ES-I3 (cell line): ENCODE results near the gene TEX26.

Experiments
- H3K36me3 ChIP-seq: 2 replicates; pipeline ENCODE4 v1.6.1; 2013; ENCODE audit warnings: mild to moderate bottlenecking, low read length, control low read depth, moderate library complexity; ENCODE audit not compliant: insufficient read depth
- H3K4me1 ChIP-seq: 2 replicates; pipeline ENCODE4 v1.6.1; 2013; ENCODE audit warnings: mild to moderate bottlenecking, control low read depth, low read length; ENCODE audit not compliant: insufficient read depth
- H3K9ac ChIP-seq: 2 replicates; pipeline ENCODE4 v1.6.1; 2013; ENCODE audit warnings: low read depth, mild to moderate bottlenecking, low read length, moderate library complexity
- H3K9me3 ChIP-seq: 2 replicates; pipeline ENCODE4 v1.6.1; 2013; ENCODE audit warnings: mild to moderate bottlenecking, low read length, moderate library complexity; ENCODE audit not compliant: control insufficient read depth, insufficient read depth

Gene TEX26

DNA sequence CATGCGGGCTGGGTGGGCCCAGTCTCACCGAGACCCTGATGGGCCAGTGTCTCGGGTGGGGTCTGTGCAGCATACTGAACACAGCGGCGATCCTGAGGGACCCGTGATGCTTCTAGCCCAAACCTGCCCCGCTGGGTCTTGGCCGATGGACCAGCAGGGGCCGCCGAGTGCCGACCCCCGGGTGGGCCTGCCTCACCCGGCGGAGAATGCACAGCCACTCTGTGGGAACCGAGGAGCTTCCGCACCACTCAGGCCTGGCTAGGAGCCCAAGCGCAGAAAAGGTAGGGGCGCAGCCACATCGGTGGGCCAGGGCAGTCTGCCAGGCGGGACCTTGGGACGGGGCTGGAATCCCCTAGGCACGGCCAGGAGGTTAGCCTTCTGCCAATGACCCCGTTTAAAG is 72.6 kb downstream of the TEX26 start:
- Histone ChIP-seq H3K9me3 (no peaks in the 10 kb centered on the region), H3K4me1 (no peaks in the 10 kb centered on the region), H3K36me3 (no peaks in the 10 kb centered on the region), H3K9ac (no peak overlapping the region)

GRCh38 chr13:31007417-31007816 is 75.0 kb downstream of the TEX26 start:
- H3K36me3 ChIP-seq: no peaks in the 10 kb centered on the region
- H3K9me3 ChIP-seq: no peaks in the 10 kb centered on the region
- H3K4me1 ChIP-seq: peaks cover 14% of the 10 kb centered on the region
- no peak overlapping the region for H3K9ac ChIP-seq

GRCh38 chr13:31008400-31009115 is 76.1 kb downstream of the TEX26 start:
- Histone ChIP-seq H3K9me3 (no peaks in the 10 kb centered on the region), H3K9ac (no peak overlapping the region), H3K4me1 (peaks cover 19% of the 10 kb centered on the region), H3K36me3 (no peaks in the 10 kb centered on the region)

- peaks cover 19% of the 10 kb centered on the region for H3K4me1 ChIP-seq
- no peaks in the 10 kb centered on the region for H3K9me3 ChIP-seq
- no peak overlapping the region for H3K9ac ChIP-seq
- no peaks in the 10 kb centered on the region for H3K36me3 ChIP-seq
Observed at GRCh38 chr13:31009166-31009565, 76.7 kb downstream of the TEX26 start.

DNA sequence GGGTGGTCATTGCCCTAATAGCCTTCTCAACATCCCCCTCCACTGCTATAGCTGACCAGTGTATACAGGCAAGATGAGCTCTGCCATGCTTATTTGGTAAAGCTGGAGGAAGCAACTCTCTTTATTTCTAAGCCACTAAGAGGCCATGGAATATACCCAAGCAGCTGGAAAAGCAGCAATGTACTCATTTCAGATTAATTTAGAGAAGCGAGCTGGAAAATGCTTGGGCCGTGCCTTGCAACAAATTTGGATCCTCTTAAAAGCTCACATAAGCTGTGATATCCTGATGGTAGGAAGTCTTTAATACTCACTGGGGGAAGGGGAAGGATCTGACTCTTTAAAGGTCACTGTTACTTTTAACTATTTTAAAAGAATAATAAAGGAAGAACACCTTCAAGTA is 77.8 kb downstream of the TEX26 start:
- Histone ChIP-seq H3K9me3 (no peaks in the 10 kb centered on the region), H3K4me1 (peaks cover 19% of the 10 kb centered on the region), H3K36me3 (no peaks in the 10 kb centered on the region)

GRCh38 chr13:31011193-31011860 is 78.9 kb downstream of the TEX26 start:
- Histone ChIP-seq H3K36me3 (no peaks in the 10 kb centered on the region), H3K9me3 (no peaks in the 10 kb centered on the region), H3K4me1 (peaks cover 19% of the 10 kb centered on the region), H3K9ac (no peak overlapping the region)

More for the DNA sequence above, 77.8 kb downstream of the TEX26 start:
- H3K9ac ChIP-seq: no peak overlapping the region

- no peak overlapping the region for H3K9ac ChIP-seq
- H3K4me1 ChIP-seq: peaks cover 19% of the 10 kb centered on the region
- H3K9me3 ChIP-seq: no peaks in the 10 kb centered on the region
- H3K36me3 ChIP-seq: no peaks in the 10 kb centered on the region
Observed at GRCh38 chr13:31011901-31012654, 79.6 kb downstream of the TEX26 start.

DNA sequence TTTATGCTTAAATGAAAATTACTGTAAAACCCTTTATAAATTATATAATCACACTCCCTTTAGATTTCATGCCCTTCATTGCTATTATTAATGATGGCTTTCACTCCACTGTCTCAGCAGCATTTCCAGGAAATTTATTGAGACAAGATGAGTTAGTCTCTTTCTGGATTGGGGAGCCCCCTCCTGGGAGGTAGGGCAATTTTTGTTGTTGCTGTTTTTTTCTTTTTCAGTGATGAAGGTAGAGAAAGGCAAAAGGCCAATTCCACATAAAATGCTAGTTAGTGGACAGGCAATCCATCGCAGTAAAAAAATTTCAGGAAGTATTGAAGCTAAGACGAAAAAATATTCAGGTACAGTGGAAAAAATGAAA is 80.2 kb downstream of the TEX26 start:
- no peaks in the 10 kb centered on the region for H3K9me3 ChIP-seq
- H3K36me3 ChIP-seq: no peaks in the 10 kb centered on the region
- H3K4me1 ChIP-seq: peaks cover 19% of the 10 kb centered on the region
- no peak overlapping the region for H3K9ac ChIP-seq

DNA sequence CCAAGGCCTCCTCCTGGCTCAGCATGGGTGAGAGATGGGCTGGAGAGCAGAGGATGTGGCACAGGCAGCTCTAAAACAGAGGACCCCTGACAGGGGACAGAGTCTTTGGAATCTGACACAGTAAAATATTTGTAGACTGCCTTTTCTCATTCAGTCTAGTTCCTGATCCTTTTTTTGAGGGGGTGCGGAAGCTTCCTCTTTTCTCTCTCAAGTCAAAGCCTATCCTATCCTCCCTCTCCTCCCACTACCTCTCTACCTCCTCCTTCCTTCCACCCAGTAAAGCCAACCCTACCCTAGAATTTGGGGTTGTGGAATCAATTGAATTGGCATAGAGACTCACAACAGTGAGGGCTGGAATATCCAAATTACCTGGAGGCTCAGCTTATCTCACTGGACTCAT is 82.0 kb downstream of the TEX26 start:
- H3K9me3 ChIP-seq: no peaks in the 10 kb centered on the region
- H3K36me3 ChIP-seq: no peaks in the 10 kb centered on the region
- peaks cover 19% of the 10 kb centered on the region for H3K4me1 ChIP-seq
- no peak overlapping the region for H3K9ac ChIP-seq

DNA sequence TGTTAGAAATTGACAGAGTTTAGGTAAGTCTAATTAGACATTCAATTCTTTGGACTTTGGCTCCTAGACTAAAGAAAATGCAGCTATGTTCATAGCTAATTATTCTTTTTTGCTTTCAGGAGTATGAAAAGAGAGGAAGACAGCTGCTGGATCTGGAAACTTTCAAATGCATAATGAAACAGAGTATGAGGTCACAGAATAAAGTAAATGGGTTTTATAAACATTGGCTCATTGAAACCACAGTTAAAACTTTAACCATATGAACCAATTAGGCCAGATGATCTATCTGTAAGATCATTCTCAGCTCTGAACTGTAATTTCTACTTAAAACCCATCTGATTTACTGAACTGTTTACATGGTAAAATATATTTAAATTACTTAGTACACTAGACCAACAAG is 82.7 kb downstream of the TEX26 start:
- peaks cover 19% of the 10 kb centered on the region for H3K4me1 ChIP-seq
- no peaks in the 10 kb centered on the region for H3K9me3 ChIP-seq
- no peaks in the 10 kb centered on the region for H3K36me3 ChIP-seq
- H3K9ac ChIP-seq: no peak overlapping the region

DNA sequence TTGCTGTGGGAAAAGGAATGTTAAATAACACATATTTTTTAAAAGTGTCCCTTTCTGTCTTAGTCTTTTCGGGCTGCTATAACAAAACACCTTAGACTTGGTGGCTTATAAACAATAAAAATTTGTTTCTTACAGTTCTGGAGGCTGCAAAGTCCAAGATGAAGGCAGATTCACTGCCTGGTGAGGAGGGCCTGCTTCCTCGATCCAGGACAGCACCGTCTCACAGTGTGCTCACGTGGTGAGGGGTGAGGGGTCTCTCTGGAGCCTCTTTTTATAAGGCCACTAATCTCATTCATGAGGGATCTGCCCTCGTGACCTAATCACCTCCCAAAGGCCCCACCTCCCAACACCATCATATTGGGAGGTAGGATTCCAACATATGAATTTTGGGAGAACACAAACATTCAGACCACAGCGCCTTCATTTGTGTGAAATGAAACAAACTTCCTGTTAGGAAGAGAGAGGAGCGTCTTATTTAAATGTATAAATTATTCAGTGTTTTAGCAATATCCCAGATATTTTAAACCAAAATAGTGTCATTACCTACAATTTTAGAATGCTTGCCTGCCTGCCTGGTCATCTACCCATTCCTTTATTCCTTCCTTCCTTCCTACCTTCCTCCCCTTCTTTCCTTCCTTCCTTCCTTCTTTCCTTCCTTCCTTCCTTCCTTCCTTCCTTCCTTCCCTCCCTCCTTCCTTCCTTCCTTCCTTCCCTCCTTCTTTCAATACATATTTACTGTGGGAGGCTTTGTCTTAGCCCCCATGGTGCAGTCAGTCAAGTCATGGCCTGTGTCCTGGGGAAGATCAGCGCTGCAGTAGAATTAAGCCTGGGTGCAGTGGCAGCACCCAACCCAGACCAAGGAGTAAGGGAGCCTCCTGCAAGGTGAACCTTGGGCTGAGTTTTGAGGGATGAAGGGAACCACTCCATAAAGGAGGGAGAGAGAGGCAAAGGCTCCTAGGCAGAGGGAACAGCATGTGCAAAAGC is 84.2 kb downstream of the TEX26 start:
- Histone ChIP-seq H3K36me3 (no peaks in the 10 kb centered on the region), H3K9me3 (no peaks in the 10 kb centered on the region), H3K9ac (no peak overlapping the region), H3K4me1 (peaks cover 13% of the 10 kb centered on the region)

- no peaks in the 10 kb centered on the region for H3K9me3 ChIP-seq
- no peaks in the 10 kb centered on the region for H3K36me3 ChIP-seq
- no peak overlapping the region for H3K9ac ChIP-seq
- peaks cover 7% of the 10 kb centered on the region; the same call in 1 of the 2 replicates for H3K4me1 ChIP-seq
Observed at GRCh38 chr13:31018511-31018910, 86.1 kb downstream of the TEX26 start.

DNA sequence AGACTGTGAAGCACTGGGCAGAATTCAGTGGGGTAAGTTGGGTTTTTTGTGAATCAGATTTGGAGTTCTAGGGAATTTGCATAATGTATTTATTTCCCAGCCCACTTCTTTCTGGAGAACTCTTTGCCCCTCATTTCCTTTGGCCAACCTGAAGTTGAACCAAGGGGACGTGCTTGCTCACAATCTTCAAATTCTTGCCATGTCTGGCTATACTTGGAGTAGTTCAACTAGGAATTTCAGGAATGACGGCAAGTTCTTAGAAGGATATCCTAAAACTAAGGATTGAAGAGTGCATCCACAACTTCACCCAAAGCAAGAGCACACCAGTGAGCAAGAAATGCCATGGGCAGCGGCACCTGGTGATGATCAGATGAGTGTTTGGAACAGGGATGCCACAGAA is 88.5 kb downstream of the TEX26 start:
- Histone ChIP-seq H3K9me3 (no peaks in the 10 kb centered on the region), H3K9ac (no peak overlapping the region), H3K4me1 (peaks cover 7% of the 10 kb centered on the region; the same call in 1 of the 2 replicates), H3K36me3 (no peaks in the 10 kb centered on the region)
